ENCODE results near the gene CAP2.

The CAP2 gene

GRCh38 chr6:17484201-17484849 is 90.9 kb downstream of the CAP2 start:
- ATAC-seq = peak; percentile 21; the same call in 1 of the 3 replicates
- TF ChIP-seq ARNTL (CRISPR knock-in tag; IDR thresholded peaks at IDR 0.05; ENCODE audit: borderline replicate concordance, low read depth) = no peak
- no peak for TF ChIP-seq BACH2 (CRISPR knock-in tag; IDR thresholded peaks at IDR 0.05; ENCODE audit: borderline replicate concordance)
- TF ChIP-seq POU6F1 (CRISPR knock-in tag; IDR thresholded peaks at IDR 0.05; ENCODE audit: borderline replicate concordance, low read depth) = no peak
- TF ChIP-seq TOX (CRISPR knock-in tag; IDR thresholded peaks at IDR 0.05; ENCODE audit: borderline replicate concordance) = no peak
- TF ChIP-seq ZNF70 (CRISPR knock-in tag; IDR thresholded peaks at IDR 0.05) = no peak
- no peak for TF ChIP-seq ZFP30 (CRISPR knock-in tag; IDR thresholded peaks at IDR 0.05)
- TF ChIP-seq TSHZ2 (CRISPR knock-in tag; IDR thresholded peaks at IDR 0.05) = no peak
- TF ChIP-seq CREB5 (CRISPR knock-in tag; IDR thresholded peaks at IDR 0.05; ENCODE audit: low read depth) = no peak
- no peak for TF ChIP-seq CSRNP3 (CRISPR knock-in tag; IDR thresholded peaks at IDR 0.05)
- TF ChIP-seq PPARA (CRISPR knock-in tag; IDR thresholded peaks at IDR 0.05; ENCODE audit: borderline replicate concordance) = no peak
- no peak for TF ChIP-seq ZFP3 (CRISPR knock-in tag; IDR thresholded peaks at IDR 0.05)
- TF ChIP-seq CSDC2 (CRISPR knock-in tag; IDR thresholded peaks at IDR 0.05) = no peak
- TF ChIP-seq GLIS3 (CRISPR knock-in tag; IDR thresholded peaks at IDR 0.05) = no peak
- no peak for TF ChIP-seq ZC3H10 (CRISPR knock-in tag; IDR thresholded peaks at IDR 0.05)
- TF ChIP-seq ISL1 (CRISPR knock-in tag; IDR thresholded peaks at IDR 0.05) = no peak
- no peak for TF ChIP-seq ZNF8 (CRISPR knock-in tag; IDR thresholded peaks at IDR 0.05)

- no peak for ATAC-seq
- TF ChIP-seq GLIS3 (CRISPR knock-in tag; IDR thresholded peaks at IDR 0.05) (no peak), ZC3H10 (CRISPR knock-in tag; IDR thresholded peaks at IDR 0.05) (no peak), PPARA (CRISPR knock-in tag; IDR thresholded peaks at IDR 0.05; ENCODE audit: borderline replicate concordance) (no peak), ZFP30 (CRISPR knock-in tag; IDR thresholded peaks at IDR 0.05) (no peak), TSHZ2 (CRISPR knock-in tag; IDR thresholded peaks at IDR 0.05) (no peak), RARB (CRISPR knock-in tag; IDR thresholded peaks at IDR 0.05) (no peak), TOX (CRISPR knock-in tag; IDR thresholded peaks at IDR 0.05; ENCODE audit: borderline replicate concordance) (no peak), PATZ1 (CRISPR knock-in tag; IDR thresholded peaks at IDR 0.05; ENCODE audit: borderline replicate concordance) (no peak), OSR1 (CRISPR knock-in tag; IDR thresholded peaks at IDR 0.05) (no peak)
Measured at GRCh38 chr6:17485181-17485580, 91.8 kb downstream of the CAP2 start.
